CD1c-positive myeloid dendritic cell (primary cell): ENCODE measurements around the gene PRND.
"Not testable (repeated sequence)": the region's sequence is repeated elsewhere in the genome, so short reads cannot be mapped to it uniquely, and the experiment has no call there.

Source experiments
- DNase-seq: peaks from one replicate; pipeline ENCODE4 v3.0.0-alpha.2; 2016; ENCODE audit errors: extremely low spot score

Gene PRND

GRCh38 chr20:4737857-4738627 lies 16.3 kb downstream of the PRND start:
- DNase-seq = no peak

DNA sequence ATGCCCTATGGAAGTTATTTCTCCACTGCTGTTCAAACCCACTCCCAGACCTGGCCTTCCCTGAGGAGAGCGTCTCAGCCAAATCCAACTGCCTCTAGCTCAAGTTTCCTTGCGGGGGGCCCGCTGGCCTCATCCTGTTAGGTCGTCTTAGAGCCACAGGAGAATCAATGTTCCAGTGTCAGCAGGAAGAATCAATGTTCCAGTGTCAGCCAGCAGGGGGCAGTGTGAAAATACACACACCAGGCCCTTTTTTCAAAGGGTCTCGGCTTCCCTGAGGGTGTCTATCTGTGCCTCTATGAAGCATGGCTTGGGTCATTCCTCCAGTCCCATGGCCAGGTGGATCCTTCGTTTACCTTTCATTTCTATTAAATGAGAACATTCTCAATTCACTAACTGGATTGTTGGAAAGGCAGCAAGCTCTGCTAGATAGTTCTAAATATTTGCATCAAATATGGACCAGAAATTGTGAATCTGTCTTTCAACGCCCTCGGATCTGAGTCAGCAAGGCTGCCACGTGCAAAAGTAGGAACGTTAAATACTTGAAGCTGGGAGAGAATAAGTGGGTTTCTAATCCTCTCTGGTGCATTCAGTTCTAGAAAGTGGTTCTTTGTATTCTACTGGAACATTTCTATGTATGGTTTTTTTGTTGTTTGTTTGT lies 19.2 kb downstream of the PRND start:
- peak; percentile 56 for DNase-seq

DNA sequence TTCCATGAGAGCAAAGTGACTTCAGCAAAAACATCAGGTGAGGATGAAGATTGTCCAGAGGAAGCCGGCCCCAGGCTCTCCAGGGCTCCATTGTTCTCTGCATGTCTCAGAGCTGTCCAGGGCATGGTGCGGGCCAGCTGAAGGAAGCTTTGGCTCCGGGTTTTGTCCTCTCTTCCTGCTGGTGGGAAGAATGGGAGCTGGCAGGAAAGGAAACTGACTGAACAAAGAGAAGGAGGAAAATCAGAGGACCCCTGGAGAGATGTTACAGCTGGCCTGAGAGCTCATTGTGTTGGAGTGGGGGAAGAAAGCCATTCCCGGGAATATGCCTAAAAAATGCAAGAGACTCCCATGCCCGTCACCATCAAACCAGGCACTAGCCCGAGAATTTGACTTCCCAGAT lies 27.1 kb downstream of the PRND start:
- DNase-seq = no peak

DNA sequence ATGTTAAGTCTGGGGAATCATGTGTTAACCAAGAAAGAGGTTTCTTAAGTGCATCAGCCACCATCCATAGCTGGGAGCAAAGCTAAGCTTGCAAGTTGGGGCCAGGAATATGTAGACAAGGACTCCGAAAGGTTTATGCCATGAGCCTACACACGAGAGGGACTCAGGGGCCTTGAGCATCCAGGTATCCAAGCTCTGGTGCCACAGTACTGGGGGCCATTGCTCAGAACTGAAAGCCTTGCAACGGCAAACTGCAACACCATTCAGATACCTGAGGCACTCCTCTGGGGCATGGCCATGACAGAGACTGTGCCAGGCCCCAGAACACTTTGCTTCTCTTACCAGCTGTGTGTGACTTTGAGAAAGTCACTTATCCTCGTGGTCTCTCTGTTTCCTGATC lies 27.6 kb downstream of the PRND start:
- DNase-seq = no peak

DNA sequence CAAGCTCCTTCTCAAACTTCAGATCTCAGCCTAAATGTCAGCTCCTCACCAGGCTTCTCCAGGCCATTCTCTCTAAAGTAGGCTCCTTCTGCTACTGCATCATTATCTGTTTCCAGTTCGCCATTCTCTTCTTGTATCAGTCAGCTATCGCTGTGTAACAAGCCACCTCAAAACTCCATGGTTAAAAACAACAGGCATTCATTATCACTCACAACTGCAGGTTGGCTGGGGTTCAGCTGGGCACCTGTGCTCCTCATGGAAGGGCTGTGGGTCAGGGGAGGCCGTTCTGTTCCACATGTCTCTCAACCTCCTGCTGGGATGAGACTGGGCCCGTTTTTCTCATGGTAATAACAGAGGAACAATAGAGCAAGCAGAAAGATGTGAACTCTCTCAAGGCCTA lies 28.7 kb downstream of the PRND start:
- DNase-seq = no peak

- peak; percentile 21 for DNase-seq
Measured at GRCh38 chr20:4759100-4759884, 37.6 kb downstream of the PRND start.

- DNase-seq = no peak
Measured at GRCh38 chr20:4763261-4763660, 41.6 kb downstream of the PRND start.

DNA sequence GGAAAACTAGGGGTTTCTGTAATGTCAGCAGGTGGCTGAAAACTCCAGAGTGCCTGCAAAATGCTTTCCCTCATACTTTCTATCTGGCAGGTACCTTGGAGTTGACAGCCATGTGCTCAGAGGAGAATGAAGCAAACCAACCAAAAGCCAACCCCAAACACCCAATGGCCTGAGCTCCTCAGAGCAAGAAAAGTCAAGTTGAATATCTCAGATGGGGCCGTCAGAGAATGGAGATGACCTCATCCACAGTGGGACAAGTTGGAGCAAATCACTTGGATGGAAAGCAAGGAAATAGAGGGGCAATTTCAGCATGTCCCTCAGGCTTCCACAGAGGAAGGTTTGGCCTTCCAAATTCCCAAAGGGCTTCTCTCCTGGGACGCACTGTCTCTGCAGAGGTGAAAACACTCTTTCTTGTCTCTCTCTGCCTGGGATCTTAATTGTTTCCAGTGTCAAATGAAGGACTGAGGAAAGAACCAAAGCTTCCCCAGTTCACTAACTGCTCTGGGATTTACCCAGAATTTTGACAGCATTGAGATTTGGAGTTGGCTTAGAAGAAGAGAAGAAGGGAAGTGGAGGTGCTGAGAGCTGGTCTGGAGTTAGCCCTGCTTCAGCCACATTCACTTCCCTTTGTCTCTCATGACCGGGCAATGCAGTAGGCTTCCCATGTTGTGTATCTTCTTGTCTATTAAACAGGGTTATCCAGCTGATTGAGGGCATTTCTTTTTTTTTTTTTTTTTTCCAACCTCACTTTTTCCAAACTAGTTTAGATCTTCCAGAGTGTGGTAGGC lies 42.2 kb downstream of the PRND start:
- peak; percentile 70 for DNase-seq

DNA sequence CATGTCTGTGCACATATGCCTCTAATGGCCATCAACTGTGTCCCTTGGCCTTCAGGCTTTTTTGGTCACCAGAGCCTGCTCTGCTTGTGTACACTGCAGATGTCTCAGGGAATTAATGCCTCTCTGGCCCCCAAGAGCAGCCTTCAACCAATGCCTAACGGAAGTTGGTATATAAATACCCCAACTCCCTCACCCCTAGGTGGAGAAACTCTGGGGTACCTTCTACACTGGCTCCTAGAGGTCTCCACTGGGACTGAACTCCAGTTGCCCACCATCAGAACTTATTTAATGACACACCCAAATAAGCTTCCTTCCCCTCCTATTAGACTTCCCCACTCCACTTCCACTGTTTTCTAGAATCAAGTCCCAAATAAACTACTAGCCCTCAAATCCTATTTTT lies 43.1 kb downstream of the PRND start:
- no peak for DNase-seq

DNA sequence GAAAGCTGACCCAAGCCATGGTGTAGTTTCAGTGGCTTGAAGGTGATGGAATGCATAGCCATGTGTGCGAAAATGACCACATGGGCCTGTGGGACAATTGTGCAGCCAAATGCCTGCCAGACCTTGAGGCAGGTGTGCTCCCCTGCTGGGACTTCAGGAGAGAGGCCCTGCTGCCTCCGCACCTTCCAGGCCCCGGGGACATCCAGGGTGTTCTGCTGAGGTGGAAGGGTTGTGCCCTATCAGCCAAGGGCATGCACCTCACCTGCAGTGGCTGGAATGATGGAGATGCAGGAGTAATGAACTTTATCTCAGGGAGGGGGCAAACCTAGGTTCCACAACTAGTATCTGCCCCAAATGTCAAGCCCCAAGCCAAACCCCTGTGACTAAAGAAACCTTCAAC lies 44.0 kb downstream of the PRND start:
- DNase-seq = no peak

DNA sequence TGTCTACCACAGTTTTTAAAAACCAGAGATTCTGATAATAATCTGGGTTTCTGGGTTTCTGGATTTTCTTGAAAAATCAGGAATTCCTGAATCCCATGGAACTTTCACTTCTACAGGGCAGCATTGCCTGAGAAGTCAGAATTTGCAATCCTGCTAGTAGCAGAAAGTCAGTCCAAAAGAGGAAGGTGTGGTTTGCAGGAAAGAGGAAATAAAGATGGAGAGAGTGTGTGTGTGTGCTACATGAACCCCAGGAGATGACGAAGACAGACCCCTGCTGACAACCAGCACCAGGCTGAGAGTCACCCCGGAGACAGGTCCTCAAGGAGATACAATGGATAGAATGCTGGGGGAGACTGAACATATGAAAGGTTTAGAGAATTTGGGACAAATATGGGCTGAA lies 44.9 kb downstream of the PRND start:
- peak; percentile 85 for DNase-seq

GRCh38 chr20:4767084-4767483 lies 45.4 kb downstream of the PRND start:
- DNase-seq = no peak

DNA sequence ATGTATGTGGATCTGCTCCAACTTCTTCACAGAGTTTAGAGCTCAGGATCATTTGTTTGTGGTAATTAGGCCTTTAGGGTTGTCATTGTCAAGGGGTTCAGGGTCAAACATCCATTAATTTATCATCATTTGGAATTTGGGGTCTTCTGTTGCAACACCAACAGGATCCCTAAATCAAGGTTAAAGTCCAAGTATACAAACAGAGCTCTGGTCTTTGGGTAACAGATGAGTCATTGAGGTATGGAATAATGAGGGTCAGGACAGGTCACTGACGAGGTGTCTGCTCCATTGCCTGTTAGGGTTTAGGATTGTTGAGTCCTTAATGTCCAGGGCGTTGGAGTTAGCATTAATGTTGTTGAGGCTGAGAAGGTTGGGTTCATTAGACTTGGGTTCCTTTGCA lies 47.6 kb downstream of the PRND start:
- no peak for DNase-seq

DNA sequence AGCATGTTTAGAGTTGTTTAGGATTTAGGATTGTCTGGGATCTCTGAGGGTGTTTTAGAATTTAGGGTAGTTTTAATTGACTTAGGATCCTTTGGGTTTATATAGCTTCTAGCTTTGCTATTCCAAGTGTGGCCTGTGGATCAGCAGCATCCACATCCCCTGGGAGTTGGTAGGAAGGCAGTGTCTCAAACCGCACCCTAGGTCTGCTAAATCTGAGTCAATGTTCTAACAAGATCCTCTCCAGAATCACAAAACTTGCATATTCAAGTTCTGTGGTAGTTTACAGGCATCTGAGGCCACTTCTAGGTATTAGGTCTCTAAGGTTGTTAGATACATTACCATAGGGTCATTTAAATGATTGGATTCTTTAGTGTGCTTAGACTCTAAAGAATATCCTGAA lies 48.3 kb downstream of the PRND start:
- no peak for DNase-seq

GRCh38 chr20:4771004-4771403 lies 49.3 kb downstream of the PRND start:
- no peak for DNase-seq

GRCh38 chr20:4772132-4772531 lies 50.4 kb downstream of the PRND start:
- no peak for DNase-seq

DNA sequence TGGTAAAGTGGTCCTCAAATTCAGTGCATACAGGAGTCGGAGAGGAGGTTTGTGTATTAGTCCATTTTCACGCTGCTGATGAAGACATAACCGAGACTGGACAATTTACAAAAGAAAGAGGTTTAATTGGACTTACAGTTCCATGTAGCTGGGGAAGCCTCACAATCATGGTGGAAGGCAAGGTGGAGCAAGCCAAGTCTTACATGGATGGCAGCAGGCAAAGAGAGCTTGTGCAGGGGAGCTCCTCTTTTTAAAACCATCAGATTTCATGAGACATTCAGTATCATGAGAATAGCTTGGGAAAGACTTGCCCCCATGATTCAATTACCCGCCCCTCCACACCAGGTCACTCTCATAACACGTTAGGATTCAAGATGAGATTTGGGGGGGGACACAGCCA lies 51.3 kb downstream of the PRND start:
- not testable (repeated sequence) for DNase-seq

GRCh38 chr20:4773736-4774135 lies 52.0 kb downstream of the PRND start:
- no peak for DNase-seq

- DNase-seq = peak; percentile 88
Measured at GRCh38 chr20:4774207-4774606, 52.5 kb downstream of the PRND start.

DNA sequence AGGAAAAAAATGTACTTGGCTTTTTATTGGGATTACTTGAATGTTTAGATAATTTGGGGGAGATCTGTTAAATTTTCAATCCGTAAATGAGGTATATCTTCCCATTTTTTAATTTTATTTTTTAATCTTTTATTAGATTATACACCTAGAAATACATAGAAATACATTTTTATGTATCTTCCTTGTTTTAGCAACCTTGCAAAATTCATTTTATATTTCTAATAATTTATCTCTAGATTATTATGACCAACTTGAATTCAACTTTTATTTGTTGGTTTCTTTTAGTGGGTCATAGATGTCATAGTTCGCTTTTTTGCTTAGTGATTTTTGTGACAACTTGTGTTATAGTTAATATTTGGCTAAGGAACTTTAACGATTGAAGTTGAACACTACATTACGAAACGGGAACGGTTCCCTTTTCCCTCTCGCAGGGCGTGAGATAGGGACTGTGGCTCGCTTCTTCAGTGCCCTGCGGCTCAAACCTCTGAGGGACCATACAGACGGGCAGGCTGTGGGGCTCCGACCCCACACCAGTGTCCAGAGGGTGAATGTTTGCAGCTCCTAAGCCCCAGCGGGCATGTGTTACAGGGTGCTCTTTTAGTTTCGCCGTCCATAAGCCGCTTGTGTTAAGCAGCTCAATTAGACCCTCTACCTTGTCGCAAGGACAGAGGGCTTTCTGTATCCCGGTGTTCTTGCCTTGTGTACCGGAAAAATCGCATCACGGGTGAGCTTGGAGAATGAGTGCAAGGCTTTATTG lies 53.8 kb downstream of the PRND start:
- peak; percentile 77 for DNase-seq

GRCh38 chr20:4776079-4776630 lies 54.4 kb downstream of the PRND start:
- no peak for DNase-seq
